Caco-2 (cell line): ENCODE data around the gene DTL. TPM values are rescaled to one million over a fixed set of nuclear protein-coding genes. Genes with fewer than 3 reads are reported as not detected.
"Not testable (repeated sequence)": the region's sequence is repeated elsewhere in the genome, so short reads cannot be mapped to it uniquely, and the experiment has no call there.

Experiments
- BruUV-seq: library from RNA; stranded (reverse); fragments of 400-500 nt; replicated peaks from 2 replicates; lab custom pipeline; 2021; lab: Mats Ljungman, UMichigan
- CTCF ChIA-PET: fragments of 300-600 bp; sonication (Branson Sonifier 250); formaldehyde crosslinking; loops from one replicate; lab custom pipeline; 2022; ENCODE audit warnings: antibody characterized with exemption; lab: Charles Lee
- POLR2A ChIA-PET: fragments of 300-600 bp; sonication (Branson Sonifier 250); formaldehyde crosslinking; loops from one replicate; lab custom pipeline; 2022; ENCODE audit warnings: antibody characterized with exemption; lab: Charles Lee
- DNase-seq, 2 experiments: peaks; one replicate each; pipeline versions ENCODE4 v3.0.0 to v3.0.0-alpha.2; 2020 to 2022
- H3K27me3 ChIP-seq: replicated peaks from 2 replicates; pipeline ENCODE4 v1.6.0; 2011; ENCODE audit warnings: low read length; ENCODE audit not compliant: control insufficient read depth, insufficient read depth
- H3K36me3 ChIP-seq: 2 replicates; pipeline ENCODE4 v1.5.1; 2011; ENCODE audit warnings: low read length; ENCODE audit not compliant: control insufficient read depth, insufficient read depth
- H3K4me1 ChIP-seq: fragments of 250-450 bp; sonication (Bioruptor Pico); 2 replicates; pipeline ENCODE4 v1.5.1; 2020; ENCODE audit warnings: mild to moderate bottlenecking
- H3K4me3 ChIP-seq: 2 replicates; pipeline ENCODE4 v1.5.1; 2011; ENCODE audit warnings: low read depth, mild to moderate bottlenecking, control low read depth, low read length
- H3K9me3 ChIP-seq: fragments of 250-450 bp; sonication (Bioruptor Pico); 2 replicates; pipeline ENCODE4 v1.5.1; 2020; ENCODE audit warnings: mild to moderate bottlenecking, moderate library complexity
- H3K27ac Mint-ChIP-seq: one replicate; pipeline ENCODE4 v1.8.0; 2022; ENCODE audit warnings: mixed read lengths; ENCODE audit not compliant: unreplicated experiment
- H3K27me3 Mint-ChIP-seq: one replicate; pipeline ENCODE4 v1.8.0; 2022; ENCODE audit warnings: mixed read lengths; ENCODE audit not compliant: insufficient read depth, unreplicated experiment
- H3K36me3 Mint-ChIP-seq: one replicate; pipeline ENCODE4 v1.8.0; 2022; ENCODE audit warnings: mild to moderate bottlenecking, mixed read lengths; ENCODE audit not compliant: insufficient read depth, unreplicated experiment
- H3K4me1 Mint-ChIP-seq: one replicate; pipeline ENCODE4 v1.8.0; 2022; ENCODE audit warnings: low read depth, mixed read lengths; ENCODE audit not compliant: unreplicated experiment
- H3K4me3 Mint-ChIP-seq: one replicate; pipeline ENCODE4 v1.8.0; 2022; ENCODE audit warnings: mild to moderate bottlenecking, moderate library complexity, mixed read lengths; ENCODE audit not compliant: unreplicated experiment
- H3K9me3 Mint-ChIP-seq: one replicate; pipeline ENCODE4 v1.8.0; 2022; ENCODE audit warnings: mixed read lengths; ENCODE audit not compliant: unreplicated experiment
- CTCF ChIP-seq, 2 experiments: fragments of 200-600 bp in 1 of 2; IDR thresholded peaks; 1 replicate in 1 of 2; 2 replicates in 1 of 2; pipeline versions ENCODE4 v1.5.1 to v1.8.0; 2011 to 2022; ENCODE audit warnings: antibody characterized with exemption in 1 of 2, control low read depth in 1 of 2, inconsistent platforms in 1 of 2, low read depth in 1 of 2, low read length in 1 of 2, mild to moderate bottlenecking in 1 of 2, moderate library complexity in 1 of 2; ENCODE audit not compliant: insufficient read depth in 1 of 2, severe bottlenecking in 1 of 2, unreplicated experiment in 1 of 2
- intact Hi-C: fragments of 100-400 bp; cut with micrococcal nuclease; formaldehyde crosslinking; loops from one replicate; pipeline ENCODE4 v1.10.0; 2022; ENCODE audit not compliant: unreplicated experiment
- total RNA-seq: library from RNA; stranded (reverse); gene quantifications from 2 replicates; pipeline ENCODE4 v1.2.3, GENCODE V29; 2022

The DTL gene
- total RNA-seq, 1 experiment from 2014 or later = 20.3 TPM

DNA sequence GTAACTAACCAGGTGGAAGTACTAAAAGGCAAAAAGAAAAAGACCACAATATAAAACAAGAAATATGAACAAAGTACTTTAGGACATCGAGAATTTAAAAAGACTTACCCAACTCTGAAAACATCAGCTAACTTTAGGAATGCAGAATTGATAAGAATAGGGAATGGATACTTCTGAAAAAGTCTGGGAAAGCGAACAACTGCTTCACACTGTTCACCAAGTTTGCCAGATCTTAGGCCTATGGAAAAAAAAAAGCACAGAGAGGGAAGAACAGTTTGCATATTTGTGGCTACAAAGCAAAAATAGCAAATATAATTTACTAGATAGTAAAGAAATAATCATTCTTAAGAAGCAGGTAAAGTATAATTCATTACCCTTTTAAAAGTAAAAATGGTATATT, 14.6 kb upstream of the DTL start:
- Mint-ChIP-seq H3K36me3 (peaks cover 10% of the 10 kb centered on the region), H3K27ac (no peak overlapping the region), H3K9me3 (peaks cover 13% of the 10 kb centered on the region), H3K4me3 (no peak overlapping the region), H3K27me3 (no peaks in the 10 kb centered on the region), H3K4me1 (no peaks in the 10 kb centered on the region)
- TF ChIP-seq CTCF (IDR thresholded peaks at IDR 0.05; ENCODE audit: insufficient read depth in 1 of 2, low read depth in 1 of 2, low read length in 1 of 2, severe bottlenecking in 1 of 2, unreplicated experiment in 1 of 2) = no peak
- Histone ChIP-seq H3K4me3 (no peak overlapping the region), H3K36me3 (no peaks in the 10 kb centered on the region; the same call in 1 of the 2 replicates), H3K27me3 (no peaks in the 10 kb centered on the region), H3K9me3 (no peaks in the 10 kb centered on the region), H3K4me1 (no peaks in the 10 kb centered on the region)
- CTCF ChIA-PET = interaction anchor here (1.2 to 2.9 kb wide), 2 partner anchors 8 to 14 kb away, joined by 3 to 10 read pairs; partner anchors contain the start of genes DTL and INTS7
- no TSS peak for BruUV-seq
- intact Hi-C loops = no loop called here
- POLR2A ChIA-PET = no interaction called here
- no peak for DNase-seq

DNA sequence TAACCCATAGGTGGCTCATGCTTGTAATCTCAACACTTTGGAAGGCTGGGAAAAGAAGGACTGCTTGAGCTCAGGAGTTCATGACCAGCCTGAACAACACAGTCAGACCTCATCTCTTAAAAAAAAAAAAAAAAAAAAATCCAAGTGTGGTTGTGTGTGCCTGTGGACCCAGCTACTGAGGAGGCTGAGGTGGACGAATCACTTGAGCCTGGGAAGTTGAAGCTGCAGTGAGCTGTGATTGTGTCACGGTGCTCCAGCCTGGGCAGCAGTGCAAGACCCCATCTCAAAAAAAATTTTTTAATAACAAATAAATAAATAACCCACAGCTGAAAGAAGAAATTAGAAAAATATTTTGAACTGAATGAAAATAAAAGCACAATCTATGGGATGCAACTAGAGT, 14.0 kb upstream of the DTL start:
- DNase-seq = no peak
- no TSS peak for BruUV-seq
- Mint-ChIP-seq H3K9me3 (peaks cover 13% of the 10 kb centered on the region), H3K4me3 (no peak overlapping the region), H3K27me3 (no peaks in the 10 kb centered on the region), H3K27ac (no peak overlapping the region), H3K36me3 (peaks cover 7% of the 10 kb centered on the region), H3K4me1 (no peaks in the 10 kb centered on the region)
- TF ChIP-seq CTCF (IDR thresholded peaks at IDR 0.05; ENCODE audit: insufficient read depth in 1 of 2, low read depth in 1 of 2, low read length in 1 of 2, severe bottlenecking in 1 of 2, unreplicated experiment in 1 of 2) = no peak
- Histone ChIP-seq H3K4me1 (no peaks in the 10 kb centered on the region), H3K4me3 (no peak overlapping the region), H3K9me3 (no peaks in the 10 kb centered on the region), H3K27me3 (no peaks in the 10 kb centered on the region), H3K36me3 (no peaks in the 10 kb centered on the region; the same call in 1 of the 2 replicates)
- ChIA-PET CTCF (interaction anchor here (1.2 to 2.9 kb wide), 2 partner anchors 8 to 14 kb away, joined by 3 to 10 read pairs; partner anchors contain the start of genes DTL and INTS7), POLR2A (no interaction called here)
- intact Hi-C loops = no loop called here

DNA sequence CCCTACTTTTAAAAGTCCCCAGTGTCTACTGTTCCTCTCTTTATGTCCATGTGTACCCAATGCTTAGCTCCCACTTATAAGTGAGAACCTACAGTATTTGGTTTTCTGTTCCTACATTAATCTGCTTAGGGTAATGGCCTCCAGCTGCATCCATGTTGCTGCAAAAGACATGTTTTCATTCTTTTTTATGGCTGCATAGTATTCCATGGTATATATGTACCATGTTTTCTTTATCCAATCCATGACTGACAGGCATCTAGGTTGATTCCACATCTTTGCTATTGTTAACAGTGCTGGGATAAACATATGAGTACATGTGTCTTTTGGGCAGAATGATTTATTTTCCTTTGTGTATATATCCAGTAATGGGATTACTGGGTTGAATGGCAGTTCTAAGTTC, 12.6 kb upstream of the DTL start:
- H3K4me3 Mint-ChIP-seq, H3K4me3 ChIP-seq, CTCF ChIA-PET, DNase-seq, H3K9me3 ChIP-seq, H3K27me3 Mint-ChIP-seq, POLR2A ChIA-PET, intact Hi-C loops, H3K36me3 ChIP-seq, H3K4me1 Mint-ChIP-seq, H3K27me3 ChIP-seq, BruUV-seq, H3K4me1 ChIP-seq, H3K27ac Mint-ChIP-seq, H3K36me3 Mint-ChIP-seq: not testable (repeated sequence)
- H3K9me3 Mint-ChIP-seq = peaks cover 13% of the 10 kb centered on the region
